Camera-type eye (tissue), 1 donor: Measurements from ENCODE around the gene ZNF726. TPM values are rescaled to one million over a fixed set of nuclear protein-coding genes. Genes with fewer than 3 reads are reported as not detected.

Experiments used
- total RNA-seq: library from RNA; depleted of rRNA; stranded (reverse); fragments of >200 nt; gene quantifications from one replicate; pipeline ENCODE4 v1.2.3, GENCODE V29; 2014

Gene ZNF726
- total RNA-seq: 9.9 TPM

DNA sequence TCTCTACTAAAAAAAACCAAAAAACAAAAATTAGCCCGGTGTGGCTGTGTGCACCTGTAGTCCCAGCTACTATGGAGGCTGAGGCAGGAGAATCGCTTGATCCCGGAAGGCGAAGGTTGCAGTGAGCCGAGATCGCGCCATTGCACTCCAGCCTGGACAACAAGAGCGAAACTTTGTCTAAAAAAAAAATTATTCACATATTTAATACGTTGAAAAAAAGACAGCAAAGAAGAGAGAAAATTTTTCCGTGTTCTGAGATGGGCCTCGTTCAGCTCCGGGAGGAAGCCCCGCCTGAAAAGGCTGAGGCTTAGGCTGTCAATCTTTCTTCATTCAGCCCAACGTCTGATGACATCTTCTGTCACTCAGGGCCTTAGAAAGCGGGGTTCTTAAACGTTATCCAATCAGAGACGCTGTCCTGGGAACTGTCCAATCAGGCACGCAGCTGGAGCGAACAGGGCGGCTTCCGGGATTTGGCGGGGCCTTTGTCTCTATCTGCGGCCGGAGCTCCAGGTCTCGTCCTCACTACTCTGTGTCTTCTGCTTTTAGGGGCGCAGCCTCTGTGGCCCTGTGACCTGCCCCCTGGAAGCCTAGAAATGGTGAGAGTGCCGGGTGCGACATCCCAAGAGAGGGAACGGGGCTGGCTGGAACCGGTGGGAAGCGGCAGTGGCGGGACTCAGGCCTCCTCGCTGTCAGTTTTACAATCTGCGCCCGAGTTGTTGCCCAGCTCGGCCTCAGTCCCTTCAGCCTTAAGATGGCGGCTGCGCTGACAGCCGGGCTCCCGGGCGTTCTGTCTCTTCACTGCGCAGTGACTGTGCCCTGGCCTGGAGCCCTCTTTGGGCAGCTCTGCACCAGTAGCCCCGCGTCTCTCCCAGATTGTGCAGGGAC, at the start of gene ZNF726:
ZNF726 (plus strand) TSS at position 485 of the 885 bp plus-strand sequence; CDS start at position 594, 109 bp downstream.

Other genes starting within 250 kb of the ZNF726 start
- gene ZNF675, start 227.7 kb upstream of the ZNF726 start, total RNA-seq: 34.1 TPM
- gene ZNF681, start 156.0 kb upstream of the ZNF726 start, total RNA-seq: 9.7 TPM
- 101 TPM for gene ZNF254, start 172.3 kb downstream of the ZNF726 start, total RNA-seq